ENCODE measurements around the gene HIVEP2. TPM values are rescaled to one million over a fixed set of nuclear protein-coding genes. Genes with fewer than 3 reads are reported as not detected.

Gene HIVEP2
- total and polyA plus RNA-seq, 12 donors: 5.4 to 27.6 (median 16.4) TPM

DNA sequence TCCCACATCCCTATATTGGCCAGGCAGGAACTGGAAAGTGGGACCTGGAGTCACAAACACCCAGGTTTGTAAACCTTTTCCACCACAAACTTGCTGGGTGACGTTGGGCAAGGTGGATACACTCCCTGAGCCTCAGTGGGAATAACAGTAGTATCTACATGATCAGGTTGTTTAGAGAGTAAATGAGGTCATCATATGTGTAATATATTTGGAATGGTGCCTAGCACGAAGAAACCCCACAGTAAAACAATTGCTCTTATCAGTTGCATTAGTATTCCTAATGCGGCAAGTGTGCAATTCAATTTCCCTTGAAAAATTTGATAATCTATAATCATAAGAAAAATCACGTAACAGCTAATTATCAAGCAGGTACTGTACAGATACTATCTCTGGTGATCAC is 51.9 kb downstream of the HIVEP2 start:
- no peak overlapping the region for H3K27ac ChIP-seq
- no peak overlapping the region for H3K4me3 ChIP-seq
- no peaks in the 10 kb centered on the region for H3K9me3 ChIP-seq (replicated peaks in 1 of 3)
- no peaks in the 10 kb centered on the region for H3K36me3 ChIP-seq (replicated peaks in 1 of 2)
- no peak for DNase-seq
- 49 to 75% (median 59%) methylated on average over 4 of the region's 4 CpGs for whole genome bisulfite sequencing, 4 donors
- no peaks in the 10 kb centered on the region for H3K27me3 ChIP-seq
- intact Hi-C loops (cut with DNase I): no loop called here
- TF ChIP-seq POLR2A (IDR thresholded peaks at IDR 0.05): no peak
- TF ChIP-seq, protein P1, sequence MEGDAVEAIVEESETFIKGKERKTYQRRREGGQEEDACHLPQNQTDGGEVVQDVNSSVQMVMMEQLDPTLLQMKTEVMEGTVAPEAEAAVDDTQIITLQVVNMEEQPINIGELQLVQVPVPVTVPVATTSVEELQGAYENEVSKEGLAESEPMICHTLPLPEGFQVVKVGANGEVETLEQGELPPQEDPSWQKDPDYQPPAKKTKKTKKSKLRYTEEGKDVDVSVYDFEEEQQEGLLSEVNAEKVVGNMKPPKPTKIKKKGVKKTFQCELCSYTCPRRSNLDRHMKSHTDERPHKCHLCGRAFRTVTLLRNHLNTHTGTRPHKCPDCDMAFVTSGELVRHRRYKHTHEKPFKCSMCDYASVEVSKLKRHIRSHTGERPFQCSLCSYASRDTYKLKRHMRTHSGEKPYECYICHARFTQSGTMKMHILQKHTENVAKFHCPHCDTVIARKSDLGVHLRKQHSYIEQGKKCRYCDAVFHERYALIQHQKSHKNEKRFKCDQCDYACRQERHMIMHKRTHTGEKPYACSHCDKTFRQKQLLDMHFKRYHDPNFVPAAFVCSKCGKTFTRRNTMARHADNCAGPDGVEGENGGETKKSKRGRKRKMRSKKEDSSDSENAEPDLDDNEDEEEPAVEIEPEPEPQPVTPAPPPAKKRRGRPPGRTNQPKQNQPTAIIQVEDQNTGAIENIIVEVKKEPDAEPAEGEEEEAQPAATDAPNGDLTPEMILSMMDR (IDR thresholded peaks at IDR 0.05): no peak
- H3K4me1 ChIP-seq (replicated peaks in 1 of 2): no peaks in the 10 kb centered on the region

DNA sequence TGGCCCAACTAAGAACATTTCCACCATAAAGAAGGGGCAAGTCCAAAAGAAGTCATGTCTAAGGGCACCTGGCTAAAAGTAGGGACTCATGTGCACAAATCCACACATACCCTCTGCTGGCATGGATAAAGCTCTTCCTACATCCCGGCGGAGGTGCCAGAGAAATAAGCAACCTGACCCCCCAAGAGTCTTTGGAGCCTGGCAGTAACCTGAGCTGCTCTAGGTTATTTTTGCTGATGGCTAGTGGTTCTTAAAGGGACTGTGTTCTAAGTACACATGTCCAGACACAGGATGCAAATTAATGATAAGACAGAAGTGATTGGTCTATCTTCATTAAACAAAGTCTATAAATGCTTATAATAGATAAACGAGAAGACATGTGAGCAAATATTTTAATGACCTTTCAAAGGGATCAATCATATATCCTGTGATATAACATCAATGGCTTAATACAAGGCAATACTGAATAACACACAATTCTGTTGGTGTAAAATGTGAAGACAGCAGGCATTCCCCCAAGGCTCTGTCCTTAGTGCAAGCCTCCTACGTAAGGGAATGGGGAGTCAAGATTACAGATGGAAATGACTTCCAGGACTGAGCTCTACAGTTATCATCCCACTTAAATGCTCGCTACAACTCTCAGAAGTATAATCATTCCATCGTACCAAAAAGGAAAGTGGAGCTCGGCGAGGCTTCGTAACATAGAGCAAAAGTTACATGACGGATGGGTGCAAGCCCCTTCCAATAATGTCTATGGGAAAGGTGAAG is 52.5 kb downstream of the HIVEP2 start:
- Histone ChIP-seq H3K4me1 (replicated peaks in 1 of 2) (no peaks in the 10 kb centered on the region), H3K9me3 (replicated peaks in 1 of 3) (no peaks in the 10 kb centered on the region), H3K4me3 (no peak overlapping the region), H3K27me3 (no peaks in the 10 kb centered on the region), H3K27ac (no peak overlapping the region), H3K36me3 (replicated peaks in 1 of 2) (no peaks in the 10 kb centered on the region)
- intact Hi-C loops (cut with DNase I): no loop called here
- DNase-seq: no peak
- WGBS, 4 donors: 93 to 96% (median 95%) methylated on average over 10 of the region's 10 CpGs
- TF ChIP-seq, protein P1 (IDR thresholded peaks at IDR 0.05): no peak
- TF ChIP-seq POLR2A (IDR thresholded peaks at IDR 0.05): no peak

DNA sequence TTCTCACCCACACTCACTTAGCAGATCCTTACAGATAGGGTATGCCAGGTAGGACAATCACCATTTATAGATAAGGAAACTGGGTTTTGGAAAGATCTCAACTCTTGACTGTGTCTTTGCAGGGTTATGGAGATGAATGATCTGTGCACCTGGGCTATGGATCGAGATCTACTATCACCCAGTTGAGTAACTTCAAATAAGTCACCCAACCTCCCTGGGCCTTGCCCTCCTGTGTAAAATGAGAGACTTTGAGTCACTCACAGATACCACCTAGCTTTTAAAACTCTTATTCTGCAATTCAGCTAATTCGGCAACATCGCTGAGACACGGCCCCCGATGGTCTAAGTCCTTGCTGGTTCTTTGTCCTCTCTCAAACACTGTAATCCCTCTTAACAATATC is 53.5 kb downstream of the HIVEP2 start:
- WGBS, 4 donors: 85 to 95% (median 92%) methylated on average over 5 of the region's 5 CpGs
- Histone ChIP-seq H3K4me3 (no peak overlapping the region), H3K4me1 (replicated peaks in 1 of 2) (peaks cover 0 to 3% of the 10 kb centered on the region in 2 donors), H3K36me3 (replicated peaks in 1 of 2) (no peaks in the 10 kb centered on the region), H3K9me3 (replicated peaks in 1 of 3) (no peaks in the 10 kb centered on the region), H3K27ac (no peak overlapping the region), H3K27me3 (no peaks in the 10 kb centered on the region)
- TF ChIP-seq, protein P1 (IDR thresholded peaks at IDR 0.05): no peak
- no peak for TF ChIP-seq POLR2A (IDR thresholded peaks at IDR 0.05)
- no peak for DNase-seq
- intact Hi-C loops (cut with DNase I): no loop called here

DNA sequence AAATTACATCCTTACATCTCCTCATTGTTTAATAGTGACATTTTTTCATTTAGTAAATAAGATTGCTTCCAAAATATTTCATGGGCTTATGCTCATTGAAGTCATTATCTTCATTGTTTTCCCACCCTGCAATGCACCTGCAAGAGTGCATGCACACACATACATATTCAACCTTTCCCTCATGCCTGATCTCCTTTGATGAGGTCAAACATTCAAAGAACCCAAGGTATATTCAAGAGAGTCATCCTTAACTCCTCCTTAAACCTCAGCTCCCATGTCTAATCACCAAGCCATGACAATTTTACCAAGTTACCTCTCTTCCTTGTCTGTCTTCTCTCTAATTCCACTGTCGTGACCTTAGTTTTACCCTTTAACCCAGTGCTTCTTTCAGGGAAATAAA is 56.5 kb downstream of the HIVEP2 start:
- TF ChIP-seq, protein P1 (IDR thresholded peaks at IDR 0.05): no peak
- no peak for TF ChIP-seq POLR2A (IDR thresholded peaks at IDR 0.05)
- H3K4me1 ChIP-seq (replicated peaks in 1 of 2): peaks cover 6 to 28% of the 10 kb centered on the region in 2 donors
- H3K27me3 ChIP-seq: no peaks in the 10 kb centered on the region
- H3K27ac ChIP-seq: no peak overlapping the region
- H3K9me3 ChIP-seq (replicated peaks in 1 of 3): no peaks in the 10 kb centered on the region
- WGBS, 4 donors: 89 to 98% (median 94%) methylated on average over 1 of the region's 1 CpG
- intact Hi-C loops (cut with DNase I): loop anchor here in 1 of 2 donors (10.0 kb wide), 1 partner anchor 56 kb away; the partner anchor contains the start of gene HIVEP2
- no peak for DNase-seq
- H3K36me3 ChIP-seq (replicated peaks in 1 of 2): no peaks in the 10 kb centered on the region
- H3K4me3 ChIP-seq: no peak overlapping the region
